IMR-90 (cell line): ENCODE data around the gene ZNF385B. TPM values are rescaled to one million over a fixed set of nuclear protein-coding genes. Genes with fewer than 3 reads are reported as not detected.

Source experiments
- ATAC-seq: fragments of 200-7000 bp; cut with Tn5 transposase; 2 replicates; pipeline ENCODE4 v1.9.1; 2020; ENCODE audit warnings: low read depth, mild to moderate bottlenecking, moderate library complexity
- BruUV-seq: library from RNA; stranded (reverse); fragments of 400-500 nt; replicated peaks from 2 replicates; lab custom pipeline; 2021; lab: Mats Ljungman, UMichigan
- CTCF ChIA-PET: fragments of 300-600 bp; formaldehyde crosslinking; extraction: SDS; loops from one replicate; lab custom pipeline; 2021; ENCODE audit warnings: antibody characterized with exemption; lab: Yijun Ruan, JAX
- POLR2A ChIA-PET: fragments of 300-600 bp; sonication (Branson Sonifier 250); formaldehyde crosslinking; loops from one replicate; lab custom pipeline; 2022; ENCODE audit warnings: antibody characterized with exemption; ENCODE audit not compliant: unreplicated experiment; lab: Charles Lee
- DNase-seq: peaks from one replicate; pipeline ENCODE4 v3.0.0; 2013
- H2AFZ ChIP-seq: replicated peaks from 2 replicates; pipeline ENCODE3; 2013; ENCODE audit warnings: low read length, mild to moderate bottlenecking; ENCODE audit not compliant: poor library complexity
- H2AK5ac ChIP-seq: 2 replicates; pipeline ENCODE4 v1.6.1; 2013; ENCODE audit warnings: low read depth, low read length, inconsistent platforms
- H2AK9ac ChIP-seq: replicated peaks from 2 replicates; pipeline ENCODE3; 2013; ENCODE audit warnings: mild to moderate bottlenecking, low read depth, low read length, moderate library complexity; ENCODE audit not compliant: poor library complexity
- H2BK120ac ChIP-seq: 2 replicates; pipeline ENCODE4 v1.6.1; 2013; ENCODE audit warnings: low read depth, low read length, inconsistent platforms
- H2BK15ac ChIP-seq: 3 replicates; pipeline ENCODE4 v1.6.1; 2013; ENCODE audit warnings: low read depth, low read length, inconsistent platforms
- H2BK20ac ChIP-seq: 2 replicates; pipeline ENCODE4 v1.6.1; 2013; ENCODE audit warnings: low read depth, mild to moderate bottlenecking, inconsistent platforms, low read length, moderate library complexity
- H2BK5ac ChIP-seq: 2 replicates; pipeline ENCODE4 v1.6.1; 2013; ENCODE audit warnings: mild to moderate bottlenecking, low read depth, low read length, inconsistent platforms; ENCODE audit not compliant: poor library complexity, severe bottlenecking
- H3K14ac ChIP-seq: replicated peaks from 2 replicates; pipeline ENCODE4 v1.6.1; 2013; ENCODE audit warnings: low read depth, low read length, inconsistent platforms
- H3K18ac ChIP-seq: 2 replicates; pipeline ENCODE4 v1.6.1; 2013; ENCODE audit warnings: low read depth, low read length, control low read depth
- H3K23ac ChIP-seq: 2 replicates; pipeline ENCODE4 v1.6.1; 2013; ENCODE audit warnings: low read depth, low read length, inconsistent platforms
- H3K27ac ChIP-seq: 2 replicates; pipeline ENCODE4 v1.5.1; 2013; ENCODE audit warnings: mild to moderate bottlenecking, control low read depth, low read length; ENCODE audit not compliant: insufficient read depth
- H3K27me3 ChIP-seq: 2 replicates; pipeline ENCODE4 v1.6.1; 2013; ENCODE audit warnings: low read length; ENCODE audit not compliant: control insufficient read depth, insufficient read depth
- H3K36me3 ChIP-seq: 2 replicates; pipeline ENCODE4 v1.6.1; 2013; ENCODE audit warnings: low read length, mixed read lengths; ENCODE audit not compliant: control insufficient read depth, insufficient read depth
- H3K4ac ChIP-seq: 2 replicates; pipeline ENCODE4 v1.6.1; 2013; ENCODE audit warnings: low read depth, low read length, inconsistent platforms
- H3K4me1 ChIP-seq: 2 replicates; pipeline ENCODE4 v1.6.1; 2013; ENCODE audit warnings: low read length, mixed read lengths; ENCODE audit not compliant: control insufficient read depth, insufficient read depth
- H3K4me2 ChIP-seq: 2 replicates; pipeline ENCODE4 v1.6.1; 2013; ENCODE audit warnings: low read depth, mild to moderate bottlenecking, control low read depth, low read length, moderate library complexity
- H3K4me3 ChIP-seq: 2 replicates; pipeline ENCODE4 v1.5.1; 2013; ENCODE audit warnings: low read depth, mild to moderate bottlenecking, control low read depth, low read length, moderate library complexity; ENCODE audit not compliant: insufficient read depth
- H3K56ac ChIP-seq: 2 replicates; pipeline ENCODE4 v1.6.1; 2013; ENCODE audit warnings: low read length, inconsistent platforms; ENCODE audit not compliant: insufficient read depth; ENCODE audit errors: extremely low read depth
- H3K79me1 ChIP-seq, 2 experiments: 2 replicates each; pipeline ENCODE4 v1.6.1; 2013; ENCODE audit warnings: low read length in 2 of 2, inconsistent platforms in 1 of 2, low read depth in 1 of 2
- H3K9ac ChIP-seq: 2 replicates; pipeline ENCODE4 v1.6.1; 2013; ENCODE audit warnings: low read depth, low read length, control low read depth
- H3K9me1 ChIP-seq: 2 replicates; pipeline ENCODE4 v1.6.1; 2013; ENCODE audit warnings: low read length, inconsistent platforms; ENCODE audit not compliant: insufficient read depth
- H3K9me3 ChIP-seq: 2 replicates; pipeline ENCODE4 v1.6.1; 2013; ENCODE audit warnings: low read length; ENCODE audit not compliant: control insufficient read depth, insufficient read depth
- H4K20me1 ChIP-seq: 2 replicates; pipeline ENCODE4 v1.6.1; 2013; ENCODE audit warnings: low read length, inconsistent platforms; ENCODE audit not compliant: insufficient read depth
- H4K5ac ChIP-seq: 2 replicates; pipeline ENCODE4 v1.6.1; 2013; ENCODE audit warnings: mild to moderate bottlenecking, low read depth, low read length, control low read depth
- H4K8ac ChIP-seq, 2 experiments: 2 replicates each; pipeline ENCODE4 v1.6.1; 2013; ENCODE audit warnings: low read depth in 2 of 2, low read length in 2 of 2, control low read depth in 1 of 2, inconsistent platforms in 1 of 2
- H4K91ac ChIP-seq: 2 replicates; pipeline ENCODE4 v1.6.1; 2013; ENCODE audit warnings: low read depth, low read length, inconsistent platforms; ENCODE audit not compliant: insufficient read depth
- BHLHE40 ChIP-seq: fragments of 150-350 bp; IDR thresholded peaks from 2 replicates; pipeline ENCODE4 v1.6.1; 2016; ENCODE audit warnings: mild to moderate bottlenecking, low read depth, low read length
- CEBPB ChIP-seq: IDR thresholded peaks from 2 replicates; pipeline ENCODE4 v1.6.1; 2012; ENCODE audit warnings: low read depth, low read length, improper control_type of control experiment
- CHD1 ChIP-seq: IDR thresholded peaks from 2 replicates; pipeline ENCODE4 v1.6.1; 2012; ENCODE audit warnings: low read depth, low read length, improper control_type of control experiment
- FOS ChIP-seq: fragments of 150-350 bp; IDR thresholded peaks from 2 replicates; pipeline ENCODE4 v1.6.1; 2016; ENCODE audit warnings: low read depth, low read length
- MAFK ChIP-seq: IDR thresholded peaks from 2 replicates; pipeline ENCODE4 v1.6.1; 2012; ENCODE audit warnings: low read depth, low read length, improper control_type of control experiment
- MAZ ChIP-seq: IDR thresholded peaks from 2 replicates; pipeline ENCODE4 v1.6.1; 2012; ENCODE audit warnings: low read depth, mild to moderate bottlenecking, low read length, improper control_type of control experiment, moderate library complexity, borderline replicate concordance
- MXI1 ChIP-seq: IDR thresholded peaks from 2 replicates; pipeline ENCODE4 v1.6.1; 2012; ENCODE audit warnings: low read depth, mild to moderate bottlenecking, low read length, moderate library complexity, borderline replicate concordance
- NFE2L2 ChIP-seq: fragments of 150-350 bp; IDR thresholded peaks from 2 replicates; pipeline ENCODE4 v1.6.1; 2016; ENCODE audit warnings: low read depth, mild to moderate bottlenecking, low read length
- POLR2A ChIP-seq: IDR thresholded peaks from 2 replicates; pipeline ENCODE4 v1.6.1; 2012; ENCODE audit warnings: mild to moderate bottlenecking, low read depth, low read length
- RAD21 ChIP-seq: IDR thresholded peaks from 2 replicates; pipeline ENCODE4 v1.6.1; 2012; ENCODE audit warnings: low read length, improper control_type of control experiment
- RCOR1 ChIP-seq: IDR thresholded peaks from 2 replicates; pipeline ENCODE4 v1.6.1; 2012; ENCODE audit warnings: mild to moderate bottlenecking, low read length, improper control_type of control experiment; ENCODE audit not compliant: insufficient replicate concordance
- RFX5 ChIP-seq: IDR thresholded peaks from 2 replicates; pipeline ENCODE4 v1.8.0; 2012; ENCODE audit warnings: low read depth, mild to moderate bottlenecking, low read length, moderate library complexity
- SMC3 ChIP-seq: fragments of 150-350 bp; IDR thresholded peaks from 2 replicates; pipeline ENCODE4 v1.6.1; 2016; ENCODE audit warnings: low read depth, mild to moderate bottlenecking, antibody characterized with exemption, low read length, moderate library complexity
- WGBS, 2 experiments: methylation state at CpG; one replicate each; pipeline versions ENCODE4 v1.1.5 to v1.1.7; 2013; ENCODE audit warnings: missing lambda C conversion rate in 2 of 2; ENCODE audit not compliant: insufficient read length in 1 of 2; ENCODE audit errors: extremely low coverage in 2 of 2; 5-methylcytosine and 5-hydroxymethylcytosine counted together
- dilution Hi-C: fragments of 300-500 bp; cut with HindIII; formaldehyde crosslinking; loops from one replicate; pipeline ENCODE4 v1.14.3; 2018; ENCODE audit warnings: low sequenced_read_pairs; ENCODE audit not compliant: unreplicated experiment
- in situ Hi-C: fragments of 300-500 bp; cut with MboI; formaldehyde crosslinking; loops from 3 replicates; pipeline ENCODE4 v1.14.3; 2019; ENCODE audit warnings: low sequenced_read_pairs, inconsistent platforms, mixed read lengths
- intact Hi-C: fragments of 100-400 bp; cut with micrococcal nuclease; formaldehyde crosslinking; loops from 2 replicates; pipeline ENCODE4 v1.10.0; 2022
- polyA plus RNA-seq, 3 experiments: library from polyadenylated mRNA; depleted of rRNA; stranded (reverse); fragments of >200 nt; gene quantifications; 2 replicates each; pipeline ENCODE4 v1.2.3, GENCODE V29; 2012; ENCODE audit warnings: low replicate concordance in 1 of 3
- total RNA-seq: library from RNA; depleted of rRNA; stranded (reverse); fragments of >200 nt; gene quantifications from 2 replicates; pipeline ENCODE4 v1.2.3, GENCODE V29; 2012
- TF ChIP-seq, protein P1 (sequence below): fragments of 150-350 bp; IDR thresholded peaks from 2 replicates; pipeline ENCODE4 v1.6.1; 2016; ENCODE audit warnings: low read depth, mild to moderate bottlenecking, low read length, moderate library complexity, borderline replicate concordance
- TF ChIP-seq, protein P2 (sequence below): conservative IDR thresholded peaks from 2 replicates; pipeline ENCODE4 v1.5.1; 2012; ENCODE audit warnings: mild to moderate bottlenecking, low read depth, low read length, improper control_type of control experiment

Gene ZNF385B
- total and polyA plus RNA-seq, 2 of the 4 experiments (the other 2 are of a cell fraction), result not detected

DNA sequence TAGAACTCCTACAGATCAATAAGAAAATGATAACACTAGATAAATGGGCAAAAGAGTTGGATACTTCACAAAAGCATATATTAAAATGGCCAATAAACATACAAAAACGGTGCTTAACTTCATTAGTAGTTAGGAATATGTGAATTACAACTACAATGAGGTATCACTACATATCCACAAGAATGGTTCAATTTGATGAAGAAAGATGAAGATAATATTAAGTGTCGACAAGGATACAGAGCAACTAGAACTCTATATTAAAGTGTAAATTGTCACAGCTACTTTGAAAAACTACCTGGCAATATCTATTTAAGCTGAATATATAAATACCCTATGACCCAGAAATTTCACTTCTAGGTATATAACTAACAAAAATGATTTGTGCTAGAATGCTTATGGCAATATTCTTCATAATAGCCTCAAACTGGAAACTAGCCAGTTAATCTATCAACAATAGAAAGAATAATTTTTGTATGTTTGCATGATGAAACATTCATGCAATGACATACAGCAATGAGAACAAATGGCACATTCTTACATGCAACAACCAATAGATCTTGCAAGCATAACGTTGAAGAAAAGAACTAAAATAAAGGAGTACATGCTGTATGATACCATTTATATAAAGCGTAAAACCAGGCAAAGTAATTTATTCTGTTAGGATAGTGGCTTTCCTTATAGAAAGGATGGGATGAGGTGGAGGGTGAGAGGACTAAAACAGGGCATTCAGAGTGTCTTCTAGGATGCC is 306.6 kb downstream of the ZNF385B start:
- WGBS, 2 experiments, result no CpG with 5 or more reads among the region's 4 CpGs
- H2AFZ ChIP-seq, result no peak overlapping the region
- H3K27me3 ChIP-seq, result no peaks in the 10 kb centered on the region
- H3K4ac ChIP-seq, result no peak overlapping the region
- no peaks in the 10 kb centered on the region for H4K20me1 ChIP-seq
- ChIA-PET CTCF (no interaction called here), POLR2A (no interaction called here)
- no peak overlapping the region for H4K8ac ChIP-seq
- no peak overlapping the region for H3K9ac ChIP-seq
- TF ChIP-seq FOS (no peak), BHLHE40 (no peak), RCOR1 (no peak), MAZ (no peak), MAFK (no peak), RFX5 (no peak), MXI1 (no peak), NFE2L2 (no peak), CEBPB (no peak), SMC3 (no peak), POLR2A (no peak), RAD21 (no peak), CHD1 (no peak)
- TF ChIP-seq, protein P1, sequence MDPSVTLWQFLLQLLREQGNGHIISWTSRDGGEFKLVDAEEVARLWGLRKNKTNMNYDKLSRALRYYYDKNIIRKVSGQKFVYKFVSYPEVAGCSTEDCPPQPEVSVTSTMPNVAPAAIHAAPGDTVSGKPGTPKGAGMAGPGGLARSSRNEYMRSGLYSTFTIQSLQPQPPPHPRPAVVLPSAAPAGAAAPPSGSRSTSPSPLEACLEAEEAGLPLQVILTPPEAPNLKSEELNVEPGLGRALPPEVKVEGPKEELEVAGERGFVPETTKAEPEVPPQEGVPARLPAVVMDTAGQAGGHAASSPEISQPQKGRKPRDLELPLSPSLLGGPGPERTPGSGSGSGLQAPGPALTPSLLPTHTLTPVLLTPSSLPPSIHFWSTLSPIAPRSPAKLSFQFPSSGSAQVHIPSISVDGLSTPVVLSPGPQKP, result no peak
- TF ChIP-seq, protein P2, sequence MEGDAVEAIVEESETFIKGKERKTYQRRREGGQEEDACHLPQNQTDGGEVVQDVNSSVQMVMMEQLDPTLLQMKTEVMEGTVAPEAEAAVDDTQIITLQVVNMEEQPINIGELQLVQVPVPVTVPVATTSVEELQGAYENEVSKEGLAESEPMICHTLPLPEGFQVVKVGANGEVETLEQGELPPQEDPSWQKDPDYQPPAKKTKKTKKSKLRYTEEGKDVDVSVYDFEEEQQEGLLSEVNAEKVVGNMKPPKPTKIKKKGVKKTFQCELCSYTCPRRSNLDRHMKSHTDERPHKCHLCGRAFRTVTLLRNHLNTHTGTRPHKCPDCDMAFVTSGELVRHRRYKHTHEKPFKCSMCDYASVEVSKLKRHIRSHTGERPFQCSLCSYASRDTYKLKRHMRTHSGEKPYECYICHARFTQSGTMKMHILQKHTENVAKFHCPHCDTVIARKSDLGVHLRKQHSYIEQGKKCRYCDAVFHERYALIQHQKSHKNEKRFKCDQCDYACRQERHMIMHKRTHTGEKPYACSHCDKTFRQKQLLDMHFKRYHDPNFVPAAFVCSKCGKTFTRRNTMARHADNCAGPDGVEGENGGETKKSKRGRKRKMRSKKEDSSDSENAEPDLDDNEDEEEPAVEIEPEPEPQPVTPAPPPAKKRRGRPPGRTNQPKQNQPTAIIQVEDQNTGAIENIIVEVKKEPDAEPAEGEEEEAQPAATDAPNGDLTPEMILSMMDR, result no peak
- no peak overlapping the region for H2BK15ac ChIP-seq
- no peak overlapping the region for H2BK20ac ChIP-seq
- DNase-seq (no peak), ATAC-seq (no peak)
- H3K79me1 ChIP-seq, result no peaks in the 10 kb centered on the region
- in situ Hi-C loops (no loop called here), dilution Hi-C loops (no loop called here), intact Hi-C loops (no loop called here)
- H3K56ac ChIP-seq, result no peak overlapping the region
- H3K18ac ChIP-seq, result no peak overlapping the region
- no peaks in the 10 kb centered on the region for H3K9me3 ChIP-seq
- H4K91ac ChIP-seq, result no peak overlapping the region
- H3K14ac ChIP-seq, result no peak overlapping the region
- H3K23ac ChIP-seq, result no peak overlapping the region
- H2BK5ac ChIP-seq, result no peak overlapping the region
- BruUV-seq, result no TSS peak
- H3K27ac ChIP-seq, result no peak overlapping the region
- H2AK9ac ChIP-seq, result no peak overlapping the region
- H3K4me2 ChIP-seq, result no peak overlapping the region
- H3K4me1 ChIP-seq, result no peaks in the 10 kb centered on the region
- H2BK120ac ChIP-seq, result no peak overlapping the region
- H3K9me1 ChIP-seq, result no peaks in the 10 kb centered on the region
- no peak overlapping the region for H2AK5ac ChIP-seq
- no peaks in the 10 kb centered on the region for H3K36me3 ChIP-seq
- no peak overlapping the region for H3K4me3 ChIP-seq
- H4K5ac ChIP-seq, result no peak overlapping the region
